Fibroblast of lung (primary cell): ENCODE data around the gene IGFL1. TPM values are rescaled to one million over a fixed set of nuclear protein-coding genes. Genes with fewer than 3 reads are reported as not detected.
A peak's percentile ranks its signal among the peaks of the same experiment; 100 is the strongest.

Experiments
- DNase-seq, 2 donors: peaks; one replicate each; pipeline versions ENCODE4 v3.0.0 to v3.0.0-alpha.2; 2010; ENCODE audit warnings: low read depth in 2 of 2
- H2AFZ ChIP-seq: 2 replicates; pipeline ENCODE4 v1.5.1; 2012; ENCODE audit warnings: low read length, control low read depth, inconsistent platforms
- H3K27ac ChIP-seq: 2 replicates; pipeline ENCODE4 v1.5.1; 2011; ENCODE audit warnings: low read length, control low read depth; ENCODE audit not compliant: insufficient read depth
- H3K27me3 ChIP-seq: 2 replicates; pipeline ENCODE4 v1.5.1; 2011; ENCODE audit warnings: mild to moderate bottlenecking, low read length; ENCODE audit not compliant: control insufficient read depth, insufficient read depth
- H3K36me3 ChIP-seq: 2 replicates; pipeline ENCODE4 v1.5.1; 2011; ENCODE audit warnings: low read length; ENCODE audit not compliant: control insufficient read depth, insufficient read depth
- H3K4me1 ChIP-seq: 2 replicates; pipeline ENCODE4 v1.5.1; 2011; ENCODE audit warnings: low read length; ENCODE audit not compliant: control insufficient read depth, insufficient read depth; ENCODE audit errors: extremely low read depth
- H3K4me2 ChIP-seq: 2 replicates; pipeline ENCODE4 v1.5.1; 2011; ENCODE audit warnings: low read length, control low read depth; ENCODE audit not compliant: insufficient read depth; ENCODE audit errors: extremely low read depth
- H3K4me3 ChIP-seq, 4 experiments: fragments of 200-600 bp in 1 of 4; sonication (generic) in 1 of 4; replicated peaks in 1 of 4; 2 replicates each; pipeline ENCODE4 v1.5.1; 2011 to 2016; ENCODE audit warnings: low read length in 4 of 4, low read depth in 3 of 4, mild to moderate bottlenecking in 3 of 4, control low read depth in 2 of 4, inconsistent platforms in 1 of 4, mixed read lengths in 1 of 4; ENCODE audit not compliant: insufficient read depth in 1 of 4; ENCODE audit errors: control extremely low read depth in 1 of 4
- H3K79me2 ChIP-seq: 2 replicates; pipeline ENCODE4 v1.5.1; 2012; ENCODE audit warnings: mild to moderate bottlenecking, low read length, inconsistent platforms; ENCODE audit not compliant: control insufficient read depth, insufficient read depth
- H3K9ac ChIP-seq: 2 replicates; pipeline ENCODE4 v1.5.1; 2011; ENCODE audit warnings: mild to moderate bottlenecking, low read length, control low read depth; ENCODE audit not compliant: insufficient read depth
- H3K9me3 ChIP-seq: 2 replicates; pipeline ENCODE4 v1.5.1; 2012; ENCODE audit warnings: low read depth, low read length; ENCODE audit not compliant: control insufficient read depth, insufficient read depth
- H4K20me1 ChIP-seq: 2 replicates; pipeline ENCODE4 v1.5.1; 2011; ENCODE audit warnings: low read length; ENCODE audit not compliant: control insufficient read depth, insufficient read depth; ENCODE audit errors: extremely low read depth
- EZH2 ChIP-seq: IDR thresholded peaks from 2 replicates; pipeline ENCODE4 v1.5.1; 2012; ENCODE audit warnings: low read length, control low read depth, mild to moderate bottlenecking; ENCODE audit errors: missing control alignments
- polyA plus RNA-seq, 2 donors: library from polyadenylated mRNA; depleted of rRNA in 1 of 2; stranded (reverse) in 1 of 2; unstranded in 1 of 2; fragments of >200 nt; gene quantifications; 2 replicates each; pipeline ENCODE4 v1.2.1, GENCODE V29; 2011 to 2012; ENCODE audit warnings: missing spikeins in 1 of 2
- total RNA-seq: library from RNA; depleted of rRNA; stranded (reverse); fragments of >200 nt; gene quantifications from 2 replicates; pipeline ENCODE4 v1.2.1, GENCODE V29; 2014
- TF ChIP-seq, protein P1 (sequence below), 2 donors: IDR thresholded peaks in 1 of 2; conservative IDR thresholded peaks in 1 of 2; 1 replicate in 1 of 2; 2 replicates in 1 of 2; pipeline ENCODE4 v1.5.1; 2011 to 2012; ENCODE audit warnings: low read length in 2 of 2, control low read depth in 1 of 2, inconsistent platforms in 1 of 2, low read depth in 1 of 2, mild to moderate bottlenecking in 1 of 2

Gene IGFL1
- total and polyA plus RNA-seq, 2 donors (not counting 1 experiment from before 2014, with no cell fraction given): not detected

DNA sequence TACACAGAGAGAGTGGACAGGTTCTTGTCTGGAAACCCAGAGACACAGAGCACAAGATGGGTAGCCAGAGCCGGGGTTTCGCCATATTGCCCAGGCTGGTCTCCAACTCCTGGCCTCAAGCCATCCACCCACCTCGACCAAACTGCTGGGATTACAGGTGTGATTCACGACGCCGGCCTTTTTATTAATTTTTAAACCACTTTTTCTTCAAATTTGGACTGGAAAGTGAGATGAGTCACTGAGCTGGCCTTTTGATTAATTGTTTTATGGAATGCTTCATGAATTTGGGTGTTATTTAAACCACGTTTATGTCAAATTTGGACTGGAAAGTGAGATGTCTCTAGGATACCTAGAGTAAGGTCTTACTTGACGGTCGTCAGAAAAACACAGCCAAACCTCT is 12.1 kb upstream of the IGFL1 start:
- Histone ChIP-seq H3K9me3 (no peaks in the 10 kb centered on the region), H3K9ac (no peak overlapping the region), H4K20me1 (no peaks in the 10 kb centered on the region), H3K79me2 (no peaks in the 10 kb centered on the region), H3K36me3 (no peaks in the 10 kb centered on the region), H2AFZ (no peak overlapping the region), H3K4me2 (no peak overlapping the region), H3K27me3 (no peaks in the 10 kb centered on the region), H3K4me3 (no peak overlapping the region), H3K4me1 (no peaks in the 10 kb centered on the region), H3K27ac (no peak overlapping the region)
- TF ChIP-seq, protein P1, sequence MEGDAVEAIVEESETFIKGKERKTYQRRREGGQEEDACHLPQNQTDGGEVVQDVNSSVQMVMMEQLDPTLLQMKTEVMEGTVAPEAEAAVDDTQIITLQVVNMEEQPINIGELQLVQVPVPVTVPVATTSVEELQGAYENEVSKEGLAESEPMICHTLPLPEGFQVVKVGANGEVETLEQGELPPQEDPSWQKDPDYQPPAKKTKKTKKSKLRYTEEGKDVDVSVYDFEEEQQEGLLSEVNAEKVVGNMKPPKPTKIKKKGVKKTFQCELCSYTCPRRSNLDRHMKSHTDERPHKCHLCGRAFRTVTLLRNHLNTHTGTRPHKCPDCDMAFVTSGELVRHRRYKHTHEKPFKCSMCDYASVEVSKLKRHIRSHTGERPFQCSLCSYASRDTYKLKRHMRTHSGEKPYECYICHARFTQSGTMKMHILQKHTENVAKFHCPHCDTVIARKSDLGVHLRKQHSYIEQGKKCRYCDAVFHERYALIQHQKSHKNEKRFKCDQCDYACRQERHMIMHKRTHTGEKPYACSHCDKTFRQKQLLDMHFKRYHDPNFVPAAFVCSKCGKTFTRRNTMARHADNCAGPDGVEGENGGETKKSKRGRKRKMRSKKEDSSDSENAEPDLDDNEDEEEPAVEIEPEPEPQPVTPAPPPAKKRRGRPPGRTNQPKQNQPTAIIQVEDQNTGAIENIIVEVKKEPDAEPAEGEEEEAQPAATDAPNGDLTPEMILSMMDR (conservative IDR thresholded peaks at IDR 0.05 in 1 of 2, IDR thresholded peaks at IDR 0.05 in 1 of 2; ENCODE audit: low read depth in 1 of 2, low read length in 2 of 2): no peak
- TF ChIP-seq EZH2: no peak
- DNase-seq: no peak

DNA sequence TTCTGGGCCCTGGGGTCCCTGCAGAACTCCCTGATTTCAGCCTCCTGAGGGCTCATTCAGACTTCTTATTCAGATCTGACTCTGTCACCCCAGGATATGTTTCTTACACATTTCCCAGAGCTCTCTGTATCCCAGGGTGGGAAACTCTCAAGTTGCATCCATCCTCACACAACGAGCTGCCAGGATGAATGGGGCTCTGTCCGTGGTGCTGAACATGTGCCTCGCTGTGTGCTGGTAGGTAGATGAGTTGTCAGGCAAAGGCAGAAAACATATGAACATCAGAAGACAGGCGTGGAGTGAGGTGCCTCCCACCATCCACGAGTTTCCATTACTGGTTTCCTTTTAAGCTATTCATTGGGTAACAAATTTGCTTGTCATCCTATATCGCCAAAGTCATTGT is 11.4 kb upstream of the IGFL1 start:
- no peak overlapping the region for H3K9ac ChIP-seq
- H2AFZ ChIP-seq: no peak overlapping the region
- no peaks in the 10 kb centered on the region for H3K9me3 ChIP-seq
- no peak overlapping the region for H3K27ac ChIP-seq
- H3K4me1 ChIP-seq: no peaks in the 10 kb centered on the region
- peak; percentile 28 to 39 for DNase-seq
- no peaks in the 10 kb centered on the region for H3K27me3 ChIP-seq
- no peaks in the 10 kb centered on the region for H3K79me2 ChIP-seq
- TF ChIP-seq, protein P1 (conservative IDR thresholded peaks at IDR 0.05 in 1 of 2, IDR thresholded peaks at IDR 0.05 in 1 of 2; ENCODE audit: low read depth in 1 of 2, low read length in 2 of 2): no peak
- TF ChIP-seq EZH2: no peak
- no peak overlapping the region for H3K4me2 ChIP-seq
- no peak overlapping the region for H3K4me3 ChIP-seq
- H3K36me3 ChIP-seq: no peaks in the 10 kb centered on the region
- no peaks in the 10 kb centered on the region for H4K20me1 ChIP-seq

DNA sequence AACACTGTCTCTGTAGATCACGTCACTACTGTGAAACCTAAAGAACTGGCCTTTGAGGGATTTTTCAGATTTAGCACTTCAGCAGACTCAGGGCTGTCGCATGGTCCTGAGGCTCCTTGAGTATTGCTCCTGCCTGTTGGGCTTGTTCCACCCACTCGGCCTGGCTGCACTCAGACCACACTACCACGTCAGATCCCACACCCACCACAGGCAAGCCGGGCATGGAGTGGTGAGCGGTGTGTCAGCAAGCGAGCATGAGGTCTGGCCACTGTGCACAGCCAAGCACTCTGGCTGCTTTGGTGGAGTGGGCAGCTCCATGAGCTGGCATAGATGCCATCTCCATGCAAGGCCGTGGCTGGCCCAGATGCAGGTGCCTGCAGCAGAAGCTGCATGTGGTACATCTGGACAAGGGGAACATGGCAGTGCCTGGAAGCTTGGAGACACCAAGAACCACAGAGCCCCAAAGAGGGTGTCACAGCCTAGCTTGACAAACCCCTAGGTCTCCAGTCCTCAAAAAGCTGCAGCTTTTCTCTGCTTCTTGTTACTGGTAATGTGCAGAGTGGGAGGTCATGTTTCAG is 9.4 kb upstream of the IGFL1 start:
- H3K36me3 ChIP-seq: no peaks in the 10 kb centered on the region
- no peak overlapping the region for H3K9ac ChIP-seq
- H3K27ac ChIP-seq: no peak overlapping the region
- no peak overlapping the region for H3K4me2 ChIP-seq
- H3K4me3 ChIP-seq: no peak overlapping the region
- H3K79me2 ChIP-seq: no peaks in the 10 kb centered on the region
- no peak for DNase-seq
- no peak overlapping the region for H2AFZ ChIP-seq
- TF ChIP-seq, protein P1 (conservative IDR thresholded peaks at IDR 0.05 in 1 of 2, IDR thresholded peaks at IDR 0.05 in 1 of 2; ENCODE audit: low read depth in 1 of 2, low read length in 2 of 2): no peak
- no peak for TF ChIP-seq EZH2
- H4K20me1 ChIP-seq: no peaks in the 10 kb centered on the region
- no peaks in the 10 kb centered on the region for H3K4me1 ChIP-seq
- H3K27me3 ChIP-seq: no peaks in the 10 kb centered on the region
- no peaks in the 10 kb centered on the region for H3K9me3 ChIP-seq
